Osteocyte (in vitro differentiated cells): ENCODE results near the gene RFWD3. TPM values are rescaled to one million over a fixed set of nuclear protein-coding genes. Genes with fewer than 3 reads are reported as not detected.

ENCODE experiments used
- DNase-seq: peaks from one replicate; pipeline ENCODE4 v3.0.0; 2021; ENCODE audit warnings: mixed read lengths; ENCODE audit not compliant: unreplicated experiment; ENCODE audit errors: extremely low spot score
- H3K27ac Mint-ChIP-seq: one replicate; pipeline ENCODE4 v1.8.0; 2021; ENCODE audit warnings: mild to moderate bottlenecking, mixed read lengths; ENCODE audit not compliant: unreplicated experiment
- H3K27me3 Mint-ChIP-seq: one replicate; pipeline ENCODE4 v1.8.0; 2021; ENCODE audit warnings: mixed read lengths; ENCODE audit not compliant: unreplicated experiment
- H3K36me3 Mint-ChIP-seq: one replicate; pipeline ENCODE4 v1.8.0; 2021; ENCODE audit warnings: mixed read lengths; ENCODE audit not compliant: unreplicated experiment
- H3K4me1 Mint-ChIP-seq: one replicate; pipeline ENCODE4 v1.8.0; 2021; ENCODE audit warnings: mixed read lengths; ENCODE audit not compliant: unreplicated experiment
- H3K4me3 Mint-ChIP-seq: one replicate; pipeline ENCODE4 v1.8.0; 2021; ENCODE audit warnings: mild to moderate bottlenecking, moderate library complexity, mixed read lengths; ENCODE audit not compliant: unreplicated experiment
- H3K9me3 Mint-ChIP-seq: one replicate; pipeline ENCODE4 v1.8.0; 2021; ENCODE audit warnings: mixed read lengths; ENCODE audit not compliant: unreplicated experiment
- long read RNA-seq: library from polyadenylated mRNA; unstranded; transcript quantifications from one replicate; pipeline ENCODE4 v2.0.0, GENCODE V29; 2021
- total RNA-seq: library from RNA; stranded (reverse); gene quantifications from 2 replicates; pipeline ENCODE4 v1.2.1, GENCODE V29; 2021
- TF ChIP-seq, protein P1 (sequence below): fragments of 200-600 bp; sonication (generic); IDR thresholded peaks from 2 replicates; pipeline ENCODE4 v1.5.0; 2021; ENCODE audit warnings: antibody characterized with exemption, mild to moderate bottlenecking, moderate library complexity

The RFWD3 gene
- total RNA-seq: 30.7 and 31.8 TPM in 2 replicates
- long read RNA-seq, full-length matches to known transcripts: 31 of 51 reads
- long read RNA-seq, partial matches to known transcripts: 13 of 51 reads
- long read RNA-seq, other reads (novel, unspliced or antisense): 7 of 51 reads

GRCh38 chr16:74666425-74667254 lies at the start of gene RFWD3:
Gene RFWD3, minus strand, starts transcription at chr16:74666877. Its CDS starts 5,428 bp downstream, at chr16:74661449.
- Mint-ChIP-seq H3K4me3 (peak within 1 kb of the TSS; percentile 96), H3K27me3 (no peaks in the 10 kb centered on the region), H3K36me3 (peaks cover 12% of the 10 kb centered on the region), H3K9me3 (peaks cover 11% of the 10 kb centered on the region), H3K4me1 (peaks cover 11% of the 10 kb centered on the region), H3K27ac (peak within 1 kb of the TSS; percentile 93)
- TF ChIP-seq, protein P1, sequence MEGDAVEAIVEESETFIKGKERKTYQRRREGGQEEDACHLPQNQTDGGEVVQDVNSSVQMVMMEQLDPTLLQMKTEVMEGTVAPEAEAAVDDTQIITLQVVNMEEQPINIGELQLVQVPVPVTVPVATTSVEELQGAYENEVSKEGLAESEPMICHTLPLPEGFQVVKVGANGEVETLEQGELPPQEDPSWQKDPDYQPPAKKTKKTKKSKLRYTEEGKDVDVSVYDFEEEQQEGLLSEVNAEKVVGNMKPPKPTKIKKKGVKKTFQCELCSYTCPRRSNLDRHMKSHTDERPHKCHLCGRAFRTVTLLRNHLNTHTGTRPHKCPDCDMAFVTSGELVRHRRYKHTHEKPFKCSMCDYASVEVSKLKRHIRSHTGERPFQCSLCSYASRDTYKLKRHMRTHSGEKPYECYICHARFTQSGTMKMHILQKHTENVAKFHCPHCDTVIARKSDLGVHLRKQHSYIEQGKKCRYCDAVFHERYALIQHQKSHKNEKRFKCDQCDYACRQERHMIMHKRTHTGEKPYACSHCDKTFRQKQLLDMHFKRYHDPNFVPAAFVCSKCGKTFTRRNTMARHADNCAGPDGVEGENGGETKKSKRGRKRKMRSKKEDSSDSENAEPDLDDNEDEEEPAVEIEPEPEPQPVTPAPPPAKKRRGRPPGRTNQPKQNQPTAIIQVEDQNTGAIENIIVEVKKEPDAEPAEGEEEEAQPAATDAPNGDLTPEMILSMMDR: no peak
- DNase-seq: peak; percentile 98

DNA sequence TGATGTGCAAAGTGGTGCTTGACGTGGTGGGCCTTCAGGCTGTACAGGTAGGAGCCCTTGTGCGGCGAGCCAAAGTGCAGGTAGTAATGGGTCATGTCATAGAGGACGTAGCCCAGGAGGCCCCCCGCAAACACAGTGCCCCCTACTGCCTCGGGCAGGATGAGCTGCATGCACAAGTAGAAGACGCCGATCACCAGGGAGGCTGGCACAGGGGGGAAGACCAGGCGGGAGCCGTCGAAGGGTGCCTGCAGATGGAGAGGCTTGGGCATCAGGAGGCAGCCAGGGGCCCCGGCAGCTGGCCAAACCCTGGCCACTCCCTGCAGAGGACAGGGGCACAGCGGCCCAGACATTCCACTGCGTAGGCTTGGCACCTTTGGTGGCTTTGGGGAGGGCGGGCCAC lies 49.7 kb upstream of the RFWD3 start:
- no peak overlapping the region for H3K4me3 Mint-ChIP-seq
- TF ChIP-seq, protein P1: no peak
- no peaks in the 10 kb centered on the region for H3K36me3 Mint-ChIP-seq
- H3K27ac Mint-ChIP-seq: no peak overlapping the region
- no peak for DNase-seq
- H3K27me3 Mint-ChIP-seq: peaks cover 8% of the 10 kb centered on the region
- no peaks in the 10 kb centered on the region for H3K4me1 Mint-ChIP-seq
- H3K9me3 Mint-ChIP-seq: no peaks in the 10 kb centered on the region

DNA sequence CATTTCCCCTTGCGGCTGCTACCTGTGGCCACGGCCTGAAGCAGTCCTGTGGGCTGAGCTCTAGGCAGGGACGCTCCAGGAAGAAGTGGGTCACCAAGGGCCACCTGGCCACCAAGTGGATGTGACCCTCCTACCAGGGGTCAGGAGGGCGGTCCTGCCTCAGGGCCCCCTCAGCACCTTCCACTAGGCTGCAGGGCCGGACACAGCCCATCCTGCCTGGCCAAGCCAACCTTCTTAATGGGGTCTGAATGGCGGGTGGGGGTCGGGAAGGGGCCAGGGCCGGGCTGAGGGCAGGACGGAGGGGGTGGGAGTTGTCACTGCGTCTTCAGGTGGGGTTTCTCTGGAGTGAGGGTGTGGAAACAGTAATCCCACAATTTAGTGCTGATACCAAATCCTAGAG lies 47.2 kb upstream of the RFWD3 start:
- TF ChIP-seq, protein P1: no peak
- peaks cover 3% of the 10 kb centered on the region for H3K27me3 Mint-ChIP-seq
- no peak overlapping the region for H3K27ac Mint-ChIP-seq
- no peaks in the 10 kb centered on the region for H3K9me3 Mint-ChIP-seq
- no peak overlapping the region for H3K4me3 Mint-ChIP-seq
- no peaks in the 10 kb centered on the region for H3K36me3 Mint-ChIP-seq
- DNase-seq: no peak
- no peaks in the 10 kb centered on the region for H3K4me1 Mint-ChIP-seq

GRCh38 chr16:74713325-74713724 lies 46.6 kb upstream of the RFWD3 start:
- no peaks in the 10 kb centered on the region for H3K9me3 Mint-ChIP-seq
- TF ChIP-seq, protein P1: no peak
- no peak for DNase-seq
- H3K36me3 Mint-ChIP-seq: no peaks in the 10 kb centered on the region
- H3K27ac Mint-ChIP-seq: no peak overlapping the region
- no peak overlapping the region for H3K4me3 Mint-ChIP-seq
- H3K27me3 Mint-ChIP-seq: peaks cover 6% of the 10 kb centered on the region
- H3K4me1 Mint-ChIP-seq: no peaks in the 10 kb centered on the region

GRCh38 chr16:74711938-74712337 lies 45.3 kb upstream of the RFWD3 start:
- TF ChIP-seq, protein P1: no peak
- peaks cover 9% of the 10 kb centered on the region for H3K27me3 Mint-ChIP-seq
- H3K4me1 Mint-ChIP-seq: no peaks in the 10 kb centered on the region
- no peak for DNase-seq
- no peaks in the 10 kb centered on the region for H3K36me3 Mint-ChIP-seq
- no peak overlapping the region for H3K27ac Mint-ChIP-seq
- H3K4me3 Mint-ChIP-seq: no peak overlapping the region
- no peaks in the 10 kb centered on the region for H3K9me3 Mint-ChIP-seq
